ENCODE measurements around the gene CHN2.
A peak's percentile ranks its signal among the peaks of the same experiment; 100 is the strongest.

The CHN2 gene

DNA sequence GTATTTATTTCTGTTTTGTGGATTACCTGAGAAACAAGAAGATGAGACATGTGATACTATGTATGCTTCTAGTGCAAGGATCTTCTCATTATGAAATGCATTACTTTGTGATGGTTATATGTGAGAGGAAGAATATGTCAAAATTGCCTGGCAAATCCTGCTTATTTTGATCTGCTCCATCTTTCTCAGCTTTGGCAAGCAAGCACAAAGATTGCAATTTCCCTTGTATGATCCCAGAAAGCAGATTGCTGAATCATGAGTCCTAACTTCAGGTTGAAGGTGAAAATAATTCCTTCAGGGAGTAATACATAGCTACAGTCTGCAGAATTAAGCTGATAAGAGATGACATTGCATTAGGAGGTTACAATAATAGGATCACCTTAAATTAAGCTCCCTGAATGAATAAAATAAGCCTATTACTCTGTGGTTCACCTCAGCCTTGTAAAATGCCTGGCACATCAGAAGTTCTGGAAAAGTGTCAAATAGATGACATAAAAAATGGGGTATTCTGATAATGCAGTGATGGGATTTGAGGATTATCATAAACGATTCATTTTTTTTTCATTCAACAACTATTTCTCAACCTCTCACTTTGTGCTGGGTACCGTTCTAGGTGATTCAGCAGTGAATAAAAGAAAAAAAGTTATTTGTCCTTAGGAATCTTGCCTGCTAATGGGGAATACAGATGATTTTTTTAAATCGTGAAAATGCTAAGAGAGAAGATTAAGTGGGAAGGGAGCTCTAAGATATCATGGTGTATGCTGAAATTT, 120.7 kb downstream of the CHN2 start:
- DNase-seq, result no peak

DNA sequence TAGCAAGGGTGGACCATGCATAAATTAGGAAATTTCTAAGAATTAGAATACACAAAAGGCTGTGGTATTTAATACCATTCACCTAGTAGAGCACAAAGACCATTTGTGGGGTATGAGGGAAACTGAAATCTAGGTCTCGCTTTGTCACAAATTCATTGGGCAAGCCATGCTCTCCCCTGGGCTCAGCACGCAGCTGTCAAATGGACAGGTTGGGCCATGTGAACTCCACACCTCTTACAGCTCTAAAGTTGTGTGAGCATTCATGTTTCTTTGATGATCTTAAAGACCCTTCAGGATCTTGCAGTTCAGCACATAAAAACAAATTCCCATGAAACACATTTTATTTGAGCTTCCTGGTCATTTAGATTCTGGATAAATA, 121.3 kb downstream of the CHN2 start:
- DNase-seq, result no peak

GRCh38 chr7:29316926-29317325, 122.4 kb downstream of the CHN2 start:
- no peak for DNase-seq

DNA sequence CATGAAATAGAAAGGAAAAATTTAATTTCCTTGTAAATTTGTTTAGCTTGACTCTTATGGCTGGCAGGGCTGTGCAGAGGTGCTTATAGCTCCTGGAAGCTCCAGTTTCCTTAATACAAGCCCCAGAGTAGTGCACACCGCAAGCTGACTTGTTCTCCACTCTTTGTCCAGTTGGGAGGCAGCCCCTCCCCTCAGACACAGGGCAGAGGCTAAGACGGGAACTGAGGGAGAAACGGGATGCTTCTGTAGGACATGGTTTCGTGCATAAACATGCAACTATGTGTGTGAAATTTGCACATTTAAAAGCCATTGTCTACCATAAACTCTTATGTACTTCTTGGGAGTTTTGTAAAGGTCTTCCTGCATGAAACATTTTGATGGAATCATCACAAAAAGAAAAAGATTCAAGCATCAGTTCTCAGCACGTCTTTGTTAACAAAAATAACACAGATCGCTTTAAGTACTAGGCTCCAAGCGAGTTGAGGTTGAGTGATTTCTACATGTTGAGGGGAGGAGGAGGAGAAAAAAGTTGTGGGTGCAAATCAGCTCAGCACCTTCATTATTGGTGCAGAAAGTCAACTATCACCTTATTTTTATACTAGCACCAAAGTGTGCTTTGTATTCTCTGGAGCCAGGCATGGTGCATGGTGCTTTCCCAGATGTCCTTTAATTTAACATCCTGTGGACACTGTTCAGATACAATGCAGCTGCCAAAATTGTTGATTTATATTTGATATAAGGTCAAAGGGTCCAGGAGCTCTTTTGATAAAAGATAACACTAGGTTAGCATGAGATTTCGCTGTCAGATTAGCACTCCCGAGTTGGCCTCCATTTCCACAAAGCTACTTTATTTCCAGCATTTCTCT, 124.5 kb downstream of the CHN2 start:
- no peak for DNase-seq

GRCh38 chr7:29319719-29320521, 125.3 kb downstream of the CHN2 start:
- DNase-seq, result no peak

- DNase-seq, result no peak
Observed at GRCh38 chr7:29320577-29320976, 126.0 kb downstream of the CHN2 start.

- no peak for DNase-seq
Observed at GRCh38 chr7:29322023-29322712, 127.6 kb downstream of the CHN2 start.

DNA sequence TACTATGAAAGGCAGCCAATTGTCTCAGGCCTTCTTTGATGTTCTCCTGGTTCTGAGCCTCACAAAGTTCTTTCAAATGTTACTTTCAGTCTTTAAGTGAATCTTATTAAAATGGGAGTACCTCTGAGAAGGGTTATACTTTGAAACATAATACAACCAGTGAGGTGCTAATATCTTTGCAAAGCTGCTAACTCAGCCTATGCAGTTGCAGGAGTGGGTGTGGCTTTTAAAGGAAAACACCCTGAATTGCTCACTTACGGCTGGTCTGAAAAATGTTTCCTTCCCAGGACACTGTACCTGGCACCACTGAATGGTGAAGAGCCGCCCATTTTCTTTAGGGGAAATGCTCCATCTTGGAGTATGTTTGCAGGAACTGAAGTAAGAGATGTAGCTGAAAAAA, 130.9 kb downstream of the CHN2 start:
- no peak for DNase-seq

DNA sequence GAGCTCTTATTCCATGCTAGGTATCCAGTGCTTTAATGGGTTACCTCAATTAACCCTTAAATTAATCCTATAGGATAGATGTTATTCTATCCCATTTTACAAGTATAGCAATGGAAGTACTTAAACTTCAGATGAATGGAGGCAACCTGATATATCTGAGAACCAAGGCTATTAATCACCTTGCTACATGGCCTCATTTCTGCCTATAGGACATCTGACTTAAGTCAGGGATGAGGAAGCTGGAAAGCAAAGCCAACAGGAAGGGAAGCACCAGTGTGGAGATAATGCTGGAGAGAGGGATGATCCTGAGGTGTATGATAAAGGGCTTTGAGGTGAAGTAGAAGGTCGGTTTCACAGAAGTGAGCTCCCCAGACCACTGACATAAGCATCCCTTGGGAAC, 132.3 kb downstream of the CHN2 start:
- DNase-seq, result no peak

DNA sequence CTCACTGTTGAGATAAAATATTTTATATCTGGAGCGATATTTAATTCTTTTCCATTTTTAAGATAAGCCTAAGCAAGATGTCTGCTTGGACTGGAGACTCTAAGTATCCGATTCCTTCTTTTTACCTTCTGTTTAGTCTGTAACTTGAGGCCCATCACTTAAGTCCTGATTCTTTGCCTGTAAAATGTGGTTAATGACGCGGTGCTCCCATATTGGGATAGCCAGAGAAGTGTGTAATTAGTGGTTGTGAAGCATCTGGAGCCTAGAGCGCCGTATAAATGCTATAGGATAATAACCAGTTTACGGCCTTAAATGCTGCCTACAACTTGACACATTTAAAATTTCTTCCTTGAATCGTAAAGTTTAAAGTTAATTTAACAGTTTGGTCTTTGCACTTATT, 132.9 kb downstream of the CHN2 start:
- DNase-seq, result peak; percentile 76

DNA sequence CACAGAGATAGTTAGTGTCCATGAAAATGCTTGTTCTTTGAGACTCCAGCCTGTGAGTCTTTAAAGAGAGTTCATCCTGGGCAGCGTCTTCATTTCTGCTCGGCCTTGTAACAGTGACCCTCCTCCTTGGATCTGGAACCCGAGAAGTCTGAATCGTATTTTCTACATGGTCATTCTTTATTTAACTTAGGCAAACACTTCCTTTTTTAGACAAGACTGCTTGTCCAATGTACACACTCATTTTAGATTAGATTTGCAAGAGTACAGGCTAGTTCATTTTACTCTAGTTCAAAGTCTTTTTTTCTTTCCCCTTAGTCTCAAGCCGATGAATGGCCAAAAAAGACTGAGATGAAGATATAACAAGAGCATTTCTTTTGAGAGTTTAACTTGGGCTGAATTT, 133.5 kb downstream of the CHN2 start:
- no peak for DNase-seq

- DNase-seq, result no peak
Observed at GRCh38 chr7:29328811-29329210, 134.2 kb downstream of the CHN2 start.

DNA sequence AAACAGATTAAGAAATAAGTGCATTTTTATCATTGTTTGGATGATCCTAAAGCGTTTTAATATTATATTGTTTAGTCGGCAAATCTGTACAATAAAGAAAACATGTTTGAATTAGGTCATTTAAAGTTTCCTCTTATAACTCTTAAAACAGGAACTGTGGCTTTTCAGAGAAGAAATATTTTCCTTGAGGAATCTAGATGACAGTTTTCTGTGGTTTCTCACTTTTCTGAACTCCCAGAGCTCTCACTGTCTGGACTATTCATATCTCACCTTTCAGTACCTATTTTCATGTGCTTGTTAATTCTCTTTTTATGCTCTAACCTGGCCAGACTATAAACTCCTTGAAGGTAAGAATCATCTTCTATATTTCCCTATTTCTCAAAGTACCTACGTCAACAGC, 135.1 kb downstream of the CHN2 start:
- no peak for DNase-seq

DNA sequence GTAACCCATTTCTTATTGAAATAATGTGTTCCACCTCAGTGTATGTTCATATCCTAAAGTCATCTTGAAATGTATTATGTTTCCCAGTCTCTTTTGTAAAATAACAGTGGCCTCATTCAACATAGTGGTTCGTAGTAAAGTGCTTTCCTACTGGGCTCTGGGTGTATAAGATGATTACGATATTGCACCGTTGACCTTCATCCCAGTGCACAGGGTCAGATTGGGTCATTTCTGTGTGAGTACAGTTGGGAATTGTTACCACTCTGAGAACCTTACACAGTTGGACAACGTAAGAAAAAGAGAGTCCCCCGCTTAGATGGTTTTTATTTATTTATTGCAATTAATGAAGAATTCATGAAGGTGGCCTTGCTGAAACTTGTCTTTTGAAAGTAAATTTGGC, 135.6 kb downstream of the CHN2 start:
- no peak for DNase-seq

DNA sequence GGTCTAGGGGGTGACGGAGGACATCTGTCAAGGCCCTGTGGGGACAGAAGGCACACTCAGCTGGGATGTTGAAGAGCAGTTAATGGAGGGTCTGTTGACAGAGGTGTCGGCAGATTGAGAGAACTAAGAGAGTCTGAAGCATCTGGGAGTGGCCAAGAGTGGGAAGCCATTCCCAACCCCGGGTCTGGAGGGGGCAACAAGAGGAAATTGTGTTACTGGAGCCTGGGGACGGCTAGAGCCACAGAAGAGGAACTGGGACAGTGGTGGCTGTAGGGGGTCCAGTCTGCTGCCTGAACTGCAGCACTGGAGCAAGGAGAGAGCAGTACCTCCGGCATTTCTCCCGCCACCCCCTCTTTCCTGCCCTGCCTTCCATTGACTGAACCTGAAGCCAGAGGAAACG, 136.6 kb downstream of the CHN2 start:
- no peak for DNase-seq

DNA sequence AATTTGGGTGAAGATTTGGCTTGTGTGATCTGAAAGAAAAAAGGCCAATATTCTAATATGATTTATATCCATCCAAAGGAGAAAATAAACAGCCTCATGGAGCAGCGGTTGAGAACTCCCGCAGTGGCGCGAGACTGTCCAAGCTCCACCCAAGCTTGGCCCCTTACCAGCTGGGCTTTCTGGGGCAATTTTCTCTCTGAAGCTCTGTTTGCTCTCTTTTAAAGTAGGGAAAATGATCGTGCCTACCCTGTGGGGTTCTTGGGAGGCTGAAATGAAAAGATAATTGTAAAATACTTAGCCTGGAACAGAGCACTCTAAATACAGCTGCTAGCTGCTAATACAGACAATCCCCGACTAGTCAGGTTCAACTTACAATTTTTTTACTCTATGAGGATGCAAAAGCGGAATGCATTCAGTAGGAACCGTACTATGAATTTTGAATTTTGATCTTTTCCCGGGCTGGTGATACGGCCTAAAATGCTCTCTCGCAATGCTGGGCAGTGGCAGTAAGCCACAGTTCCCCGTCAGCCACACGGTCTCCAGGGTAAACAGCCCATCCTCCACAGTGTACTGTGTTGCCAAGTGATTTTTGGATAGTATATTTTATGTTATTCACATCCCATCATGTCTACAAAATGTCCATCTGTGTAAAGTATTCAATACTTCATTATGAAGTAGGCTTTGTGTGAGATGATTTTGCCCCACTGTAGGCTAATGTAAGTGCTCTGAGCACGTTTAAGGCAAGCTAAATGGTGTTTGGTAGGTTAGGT, 137.7 kb downstream of the CHN2 start:
- DNase-seq, result peak; percentile 96

GRCh38 chr7:29332875-29333855, 138.6 kb downstream of the CHN2 start:
- DNase-seq, result no peak

- DNase-seq, result no peak
Observed at GRCh38 chr7:29335188-29336083, 140.9 kb downstream of the CHN2 start.

- no peak for DNase-seq
Observed at GRCh38 chr7:29337546-29338116, 143.1 kb downstream of the CHN2 start.
